Inferior parietal cortex (tissue), 1 donor: ENCODE measurements around the gene ADD1.
"Not testable (repeated sequence)": the region's sequence is repeated elsewhere in the genome, so short reads cannot be mapped to it uniquely, and the experiment has no call there.

Experiments used
- DNase-seq: peaks from one replicate; pipeline ENCODE4 v3.0.0-alpha.2; 2016; ENCODE audit errors: extremely low spot score

ADD1 gene

DNA sequence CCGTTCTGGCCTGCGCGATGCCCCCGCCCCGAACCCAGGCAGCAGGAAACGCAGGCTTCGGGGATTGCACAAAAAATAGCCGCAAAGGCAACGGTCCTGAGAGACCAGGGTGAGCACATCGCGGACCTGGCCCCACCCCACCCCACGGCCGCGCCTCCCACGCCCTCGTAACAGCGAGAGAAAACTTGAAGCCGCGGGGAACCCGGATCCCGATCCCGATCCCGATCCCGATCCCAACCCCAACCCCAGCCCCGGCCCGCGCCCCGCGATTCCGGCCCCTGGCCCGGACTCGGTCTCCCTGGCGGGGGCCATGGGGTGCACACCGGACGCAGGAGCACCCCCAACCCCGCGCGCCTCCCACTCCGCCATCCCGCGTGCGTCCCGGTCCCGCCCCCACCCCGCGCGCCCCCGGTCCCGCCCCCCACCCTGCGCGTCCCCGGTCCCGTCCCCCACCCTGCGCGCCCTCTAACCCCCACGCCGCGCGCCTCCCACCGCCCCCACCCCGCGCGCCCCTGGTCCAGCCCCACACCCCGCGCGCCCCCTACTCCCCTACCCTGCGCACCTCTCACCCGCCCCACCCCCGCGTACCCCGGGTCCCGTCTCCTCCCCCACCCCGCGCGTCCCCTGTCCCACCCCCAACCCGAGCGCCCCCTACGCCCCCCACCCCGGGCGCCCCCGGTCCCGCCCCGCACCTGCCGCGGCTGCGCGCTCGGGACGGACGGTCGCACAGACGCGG is 90.6 kb downstream of the ADD1 start:
- DNase-seq, result no peak

- peak; percentile 90 for DNase-seq
These were observed 91.4 kb downstream of the ADD1 start for GRCh38 chr4:2934813-2935761.

DNA sequence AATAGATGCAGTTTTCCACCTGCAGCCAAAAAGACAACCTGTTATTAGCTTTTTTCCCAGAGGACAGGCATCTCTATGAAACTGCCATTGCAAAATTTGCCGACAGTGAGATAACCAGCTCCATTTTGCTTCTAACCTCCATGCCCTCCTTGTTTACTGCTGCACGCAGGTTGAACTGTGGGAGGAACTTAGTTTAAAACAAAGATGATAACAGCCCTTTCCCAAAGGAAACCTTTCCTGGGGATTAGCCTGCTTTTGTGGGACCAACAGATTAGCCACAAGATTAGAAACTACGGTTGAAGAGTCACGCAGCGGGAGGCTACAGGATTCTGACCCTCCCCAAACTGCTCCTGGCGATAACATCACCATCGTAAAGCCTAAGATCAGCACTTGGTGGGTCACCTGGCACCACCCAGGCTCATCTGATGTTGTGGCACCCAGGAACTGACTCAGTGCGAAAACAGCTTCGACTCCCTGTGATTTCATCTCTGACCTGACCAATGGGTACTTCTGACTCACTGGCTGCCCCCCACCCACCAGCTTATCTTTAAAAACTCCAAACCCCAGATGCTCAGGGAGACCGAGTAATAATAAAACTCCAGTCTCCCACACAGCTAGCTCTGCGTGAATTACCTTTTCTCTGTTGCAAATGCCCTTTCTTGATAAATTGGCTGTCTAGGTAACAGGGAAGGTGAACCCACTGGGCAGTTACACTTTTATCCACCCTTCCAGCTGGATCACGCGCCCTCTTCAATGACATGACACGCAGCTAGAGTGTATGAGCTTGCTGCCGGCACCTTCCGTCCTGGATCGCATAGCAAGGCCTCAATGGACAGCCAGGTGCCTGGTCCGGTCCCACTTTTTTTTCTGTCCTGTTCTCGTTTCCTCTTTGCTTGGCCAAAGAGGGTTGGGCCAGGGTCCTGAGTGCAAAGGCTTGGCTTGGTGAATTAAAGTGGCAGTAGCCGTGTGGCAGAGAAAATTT is 92.4 kb downstream of the ADD1 start:
- DNase-seq, result no peak

DNA sequence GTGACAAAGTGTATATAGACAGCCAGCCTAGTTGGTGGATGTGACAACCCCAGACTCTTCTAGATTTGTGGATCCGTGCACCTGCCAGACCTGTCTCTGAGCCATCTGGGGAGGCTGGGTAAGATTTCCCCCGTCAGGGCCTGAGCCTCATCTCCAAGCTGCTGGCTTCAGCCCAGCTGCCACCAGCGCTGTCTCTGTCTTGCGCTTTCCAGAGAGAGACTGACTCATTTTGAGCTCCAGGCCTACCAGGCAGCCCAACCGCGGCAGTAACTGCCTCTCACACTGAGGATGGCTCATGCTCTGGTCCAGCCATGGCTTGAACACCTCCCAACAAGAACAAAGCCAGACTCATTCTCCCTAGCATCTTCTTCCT is 93.1 kb downstream of the ADD1 start:
- DNase-seq, result no peak

- DNase-seq, result no peak
These were observed 93.7 kb downstream of the ADD1 start for GRCh38 chr4:2937146-2937857.

- DNase-seq, result no peak
These were observed 94.3 kb downstream of the ADD1 start for GRCh38 chr4:2937986-2938385.

GRCh38 chr4:2938411-2938810 is 94.8 kb downstream of the ADD1 start:
- not testable (repeated sequence) for DNase-seq

GRCh38 chr4:2938906-2939305 is 95.3 kb downstream of the ADD1 start:
- no peak for DNase-seq

DNA sequence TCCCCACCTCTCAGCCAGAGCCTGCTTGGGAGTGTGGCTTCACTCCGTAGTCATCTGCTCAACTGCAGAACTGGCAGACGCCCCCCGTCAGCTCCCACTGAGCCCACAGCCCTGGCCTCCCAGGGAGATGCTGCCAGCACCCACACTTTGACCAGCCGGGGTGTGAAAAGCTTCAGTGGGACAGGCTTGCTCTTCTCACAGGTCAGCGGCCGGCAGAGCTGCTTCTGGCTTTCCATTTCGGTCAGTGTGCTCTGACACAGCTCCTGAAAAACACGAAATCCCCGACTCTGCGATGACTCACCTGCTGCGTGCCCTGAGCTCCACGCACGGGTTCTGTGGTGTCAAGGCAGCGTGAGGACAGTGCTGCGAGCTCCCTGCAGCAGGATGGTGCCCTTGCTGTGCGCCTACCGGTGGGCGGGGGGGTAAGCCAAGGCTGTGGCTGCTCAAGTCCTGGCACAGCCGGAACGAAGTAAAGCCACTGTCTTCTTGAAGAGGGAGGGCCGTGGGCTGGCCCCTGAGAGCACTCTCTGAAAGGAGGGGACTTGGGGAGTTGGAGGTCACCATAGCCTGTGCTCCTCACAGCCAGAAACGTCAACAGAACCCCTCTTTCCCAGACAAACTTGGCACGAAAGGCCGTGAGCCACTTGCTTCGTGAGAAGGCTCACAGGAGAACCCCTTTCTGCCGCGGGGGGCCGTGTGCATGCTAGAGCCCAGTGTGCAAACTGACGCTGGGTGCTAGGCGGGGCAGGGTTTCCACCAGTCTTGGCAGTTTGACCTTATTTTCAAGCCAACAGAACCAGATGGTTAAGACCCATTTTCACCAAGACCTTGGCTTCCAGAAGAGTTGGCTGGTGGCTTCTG is 96.0 kb downstream of the ADD1 start:
- DNase-seq, result no peak

DNA sequence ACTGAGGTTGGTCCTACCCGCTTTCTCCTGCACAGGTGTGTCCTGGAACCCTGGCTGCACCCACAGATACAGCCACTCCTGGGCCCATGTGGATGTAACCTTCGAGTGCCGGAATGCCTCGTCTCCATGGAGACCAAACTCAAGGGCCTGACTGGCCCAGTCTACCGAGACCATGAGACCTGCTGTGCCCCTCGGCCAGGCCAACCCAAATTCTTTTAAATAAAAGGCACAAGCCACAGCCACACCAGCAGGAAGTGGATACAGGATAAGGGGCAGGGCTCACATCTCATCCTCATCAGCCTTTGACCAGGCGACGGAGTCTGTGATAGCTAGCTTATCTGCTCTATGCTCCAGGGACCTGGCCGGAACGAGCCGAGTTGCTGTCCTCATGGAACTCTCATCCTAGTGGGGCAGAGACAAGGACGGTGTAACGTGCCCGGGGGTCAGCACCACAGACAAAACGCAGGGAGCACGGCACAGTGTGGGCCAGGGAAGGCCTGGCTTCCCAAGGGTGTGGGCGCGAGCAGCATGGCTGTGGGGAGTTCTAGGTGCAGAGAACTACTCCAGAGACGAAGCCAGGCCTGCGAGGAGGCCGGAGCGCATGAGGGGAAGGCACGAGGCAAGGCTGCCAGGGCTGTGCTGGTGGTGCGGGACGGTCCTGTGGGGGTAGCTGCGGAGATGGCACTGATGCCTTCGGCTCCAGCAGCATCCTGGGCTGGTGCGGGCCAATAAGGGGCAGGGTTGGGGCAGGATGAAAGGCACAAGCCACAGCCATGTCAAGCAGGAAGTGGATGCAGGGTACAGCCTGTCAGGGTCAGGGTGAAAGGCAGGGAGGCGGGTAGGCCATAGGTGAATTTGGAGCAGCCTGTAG is 96.9 kb downstream of the ADD1 start:
- no peak for DNase-seq

DNA sequence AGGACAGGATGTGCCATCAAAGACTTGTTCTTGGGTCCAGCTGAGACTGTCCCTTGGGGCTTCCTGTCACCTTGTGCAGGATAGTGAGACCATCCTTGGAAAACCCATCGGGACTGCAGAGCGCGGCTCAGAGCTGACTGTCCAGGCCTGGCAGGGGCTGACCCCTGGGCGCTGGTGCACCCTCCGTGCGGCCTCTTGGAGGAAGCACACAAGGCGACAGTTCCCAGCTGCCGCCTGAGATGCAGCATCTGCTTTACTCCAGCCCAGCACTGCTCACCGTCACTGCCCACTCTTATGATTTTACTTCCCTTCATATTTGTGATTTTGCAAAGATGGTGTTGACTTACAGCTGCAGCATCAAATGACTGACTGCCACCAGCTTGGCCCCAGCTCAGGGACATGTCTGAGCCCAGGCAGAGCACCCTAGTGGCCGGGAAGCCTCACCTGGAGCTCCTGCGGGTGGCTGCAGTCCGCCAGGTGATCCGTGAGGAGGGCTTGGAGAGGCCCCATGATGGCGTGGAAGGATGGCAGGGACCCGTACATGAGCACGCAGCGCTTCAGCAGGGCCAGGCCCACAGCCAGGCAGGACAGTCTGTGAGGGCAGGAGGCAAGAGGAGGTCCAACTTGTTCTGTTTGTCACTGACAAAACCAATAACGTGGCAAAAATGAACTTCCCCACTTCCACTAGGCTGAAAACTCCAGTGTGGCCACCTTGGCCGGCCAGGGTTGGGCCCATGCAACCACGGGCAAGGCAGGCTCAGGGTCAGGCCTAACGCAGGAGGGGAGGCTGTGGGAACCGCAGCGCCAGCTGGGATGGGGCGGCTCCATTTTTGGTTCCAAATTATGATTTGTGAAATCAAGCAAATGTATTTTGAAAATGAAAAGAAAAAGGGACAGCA is 97.7 kb downstream of the ADD1 start:
- no peak for DNase-seq

DNA sequence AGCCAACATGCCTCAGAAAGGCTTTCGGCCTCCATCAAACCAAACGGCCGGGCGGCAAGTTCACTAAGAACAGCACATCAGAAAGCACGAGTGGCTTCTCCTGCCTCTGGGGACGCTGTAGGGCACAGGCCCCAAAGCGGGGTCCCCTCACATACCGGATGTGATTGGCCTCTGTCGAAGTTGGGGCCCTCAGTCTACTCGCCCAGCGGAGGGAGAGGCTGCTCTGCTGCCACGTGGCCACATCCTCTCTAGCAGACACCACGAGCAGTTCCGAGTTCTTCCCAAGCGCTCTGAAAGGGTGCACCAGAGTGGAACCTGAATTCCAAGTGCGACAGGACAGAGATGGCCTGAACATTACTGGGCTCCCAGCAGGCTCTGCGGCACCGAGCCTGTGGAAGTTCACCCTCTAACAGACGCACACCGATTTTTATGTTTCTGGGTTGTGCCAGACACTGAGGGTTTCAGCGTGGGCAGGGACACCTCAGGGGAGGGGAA is 98.4 kb downstream of the ADD1 start:
- DNase-seq, result no peak

- no peak for DNase-seq
These were observed 99.1 kb downstream of the ADD1 start for GRCh38 chr4:2942532-2943363.

DNA sequence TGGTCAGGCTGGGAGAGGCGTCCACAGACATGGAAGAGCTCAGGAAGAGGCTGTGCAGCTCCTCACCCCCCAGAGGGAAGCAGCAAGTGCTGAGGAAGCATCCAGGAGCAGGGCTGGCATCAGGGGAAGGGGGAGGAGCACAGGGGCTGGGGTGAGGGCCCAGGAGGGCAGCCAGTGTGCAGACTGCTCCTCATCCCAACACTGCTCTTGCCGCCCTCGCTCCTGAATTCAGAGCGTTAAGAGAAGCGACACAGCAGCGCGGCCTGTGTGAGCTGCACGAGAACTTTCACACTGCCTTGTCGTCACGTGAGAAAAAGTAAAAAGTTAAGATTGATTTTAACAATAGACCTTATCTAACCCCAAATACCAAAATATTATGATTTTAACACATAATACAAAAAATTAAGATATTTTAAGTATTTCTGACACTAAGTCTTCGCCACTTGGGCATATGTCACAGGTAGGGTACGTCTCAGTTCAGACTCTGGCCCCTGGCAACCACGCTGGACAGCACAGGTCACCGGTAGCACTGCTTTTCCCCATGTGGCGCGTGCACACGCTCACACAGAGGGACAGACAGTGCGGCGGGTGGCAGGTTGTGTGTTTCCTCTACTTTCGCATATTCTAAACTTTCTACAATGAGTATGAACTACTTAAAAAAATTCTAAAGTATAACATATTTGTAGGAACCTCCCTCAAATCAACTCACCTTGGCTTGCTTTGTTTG is 99.9 kb downstream of the ADD1 start:
- no peak for DNase-seq

- no peak for DNase-seq
These were observed 100.4 kb downstream of the ADD1 start for GRCh38 chr4:2944091-2944482.
